ENCODE results near the gene OCA2. TPM values are rescaled to one million over a fixed set of nuclear protein-coding genes. Genes with fewer than 3 reads are reported as not detected.

The OCA2 gene
- total RNA-seq, 2 donors from 2014 or later, result 3.7 TPM; not detected in 1

DNA sequence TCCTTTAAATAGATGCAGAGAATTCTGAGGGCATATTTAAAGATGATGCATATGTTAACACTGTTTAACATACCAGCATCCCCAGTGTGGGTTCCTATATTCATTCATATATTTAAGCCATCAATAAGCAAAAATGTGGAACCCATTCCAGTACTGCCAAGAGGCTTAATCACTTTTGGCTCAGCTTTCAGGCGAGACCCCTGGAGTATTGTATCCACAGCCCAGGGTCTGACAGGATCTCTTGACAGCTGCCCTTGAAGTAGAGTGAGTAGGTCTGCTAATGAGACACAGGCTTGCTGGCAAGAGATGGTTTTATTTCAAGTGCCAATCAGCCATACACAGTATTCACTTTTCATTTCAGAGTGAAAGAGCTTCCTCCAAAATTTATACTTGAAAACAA lies 367.3 kb downstream of the OCA2 start:
- no peaks in the 10 kb centered on the region for H3K9me3 ChIP-seq
- H3K27me3 ChIP-seq (replicated peaks; ENCODE audit: insufficient read depth), result no peaks in the 10 kb centered on the region
- H3K27ac ChIP-seq, result no peak overlapping the region
- no peaks in the 10 kb centered on the region for H3K36me3 ChIP-seq
- no peak overlapping the region for H3K4me3 ChIP-seq
- no peak for DNase-seq (ENCODE audit: low spot score)
- intact Hi-C loops (cut with DNase I), result no loop called here
- H3K4me1 ChIP-seq (replicated peaks), result no peaks in the 10 kb centered on the region
- WGBS, result 94% methylated on average over 1 of the region's 1 CpG
- TF ChIP-seq POLR2A (IDR thresholded peaks at IDR 0.05), result no peak
- no peak for TF ChIP-seq POLR2AphosphoS5 (IDR thresholded peaks at IDR 0.05)
- TF ChIP-seq, protein P1, sequence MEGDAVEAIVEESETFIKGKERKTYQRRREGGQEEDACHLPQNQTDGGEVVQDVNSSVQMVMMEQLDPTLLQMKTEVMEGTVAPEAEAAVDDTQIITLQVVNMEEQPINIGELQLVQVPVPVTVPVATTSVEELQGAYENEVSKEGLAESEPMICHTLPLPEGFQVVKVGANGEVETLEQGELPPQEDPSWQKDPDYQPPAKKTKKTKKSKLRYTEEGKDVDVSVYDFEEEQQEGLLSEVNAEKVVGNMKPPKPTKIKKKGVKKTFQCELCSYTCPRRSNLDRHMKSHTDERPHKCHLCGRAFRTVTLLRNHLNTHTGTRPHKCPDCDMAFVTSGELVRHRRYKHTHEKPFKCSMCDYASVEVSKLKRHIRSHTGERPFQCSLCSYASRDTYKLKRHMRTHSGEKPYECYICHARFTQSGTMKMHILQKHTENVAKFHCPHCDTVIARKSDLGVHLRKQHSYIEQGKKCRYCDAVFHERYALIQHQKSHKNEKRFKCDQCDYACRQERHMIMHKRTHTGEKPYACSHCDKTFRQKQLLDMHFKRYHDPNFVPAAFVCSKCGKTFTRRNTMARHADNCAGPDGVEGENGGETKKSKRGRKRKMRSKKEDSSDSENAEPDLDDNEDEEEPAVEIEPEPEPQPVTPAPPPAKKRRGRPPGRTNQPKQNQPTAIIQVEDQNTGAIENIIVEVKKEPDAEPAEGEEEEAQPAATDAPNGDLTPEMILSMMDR (IDR thresholded peaks at IDR 0.05), result no peak

- Histone ChIP-seq H3K27ac (no peak overlapping the region), H3K27me3 (replicated peaks; ENCODE audit: insufficient read depth) (no peaks in the 10 kb centered on the region), H3K4me3 (no peak overlapping the region), H3K36me3 (no peaks in the 10 kb centered on the region), H3K9me3 (no peaks in the 10 kb centered on the region), H3K4me1 (replicated peaks) (no peaks in the 10 kb centered on the region)
- intact Hi-C loops (cut with DNase I), result no loop called here
- DNase-seq (ENCODE audit: low spot score), result no peak
- no peak for TF ChIP-seq POLR2AphosphoS5 (IDR thresholded peaks at IDR 0.05)
- TF ChIP-seq, protein P1 (IDR thresholded peaks at IDR 0.05), result no peak
- no peak for TF ChIP-seq POLR2A (IDR thresholded peaks at IDR 0.05)
These were observed 368.2 kb downstream of the OCA2 start for GRCh38 chr15:27730868-27731267.

GRCh38 chr15:27725731-27726130 lies 373.4 kb downstream of the OCA2 start:
- Histone ChIP-seq H3K27me3 (replicated peaks; ENCODE audit: insufficient read depth) (no peaks in the 10 kb centered on the region), H3K9me3 (no peaks in the 10 kb centered on the region), H3K4me1 (replicated peaks) (no peaks in the 10 kb centered on the region), H3K36me3 (no peaks in the 10 kb centered on the region), H3K4me3 (no peak overlapping the region), H3K27ac (no peak overlapping the region)
- no peak for DNase-seq (ENCODE audit: low spot score)
- intact Hi-C loops (cut with DNase I), result no loop called here
- TF ChIP-seq, protein P1 (IDR thresholded peaks at IDR 0.05), result no peak
- TF ChIP-seq POLR2A (IDR thresholded peaks at IDR 0.05), result no peak
- no peak for TF ChIP-seq POLR2AphosphoS5 (IDR thresholded peaks at IDR 0.05)
- WGBS, result 23% methylated on average over 3 of the region's 3 CpGs

DNA sequence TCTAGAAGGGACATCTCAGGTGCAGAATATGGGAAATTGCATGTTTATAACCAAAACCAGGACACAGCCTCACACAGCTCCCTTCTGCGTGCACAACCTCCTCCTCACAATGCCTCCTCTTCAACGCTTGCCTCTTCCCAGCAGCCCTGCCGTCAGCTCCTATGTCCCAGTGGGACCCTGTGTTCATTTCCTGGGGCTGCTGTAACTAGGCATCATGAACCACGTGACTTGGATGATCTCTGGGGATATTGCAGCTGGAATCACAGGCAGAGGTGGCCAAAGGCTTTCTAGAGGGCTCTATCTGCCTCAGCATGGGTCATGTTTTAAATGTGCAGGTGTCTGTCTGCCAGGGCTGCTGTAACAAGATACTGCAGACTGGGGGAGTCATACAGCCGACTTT lies 375.3 kb downstream of the OCA2 start:
- no peaks in the 10 kb centered on the region for H3K27me3 ChIP-seq (replicated peaks; ENCODE audit: insufficient read depth)
- no peaks in the 10 kb centered on the region for H3K36me3 ChIP-seq
- TF ChIP-seq POLR2AphosphoS5 (IDR thresholded peaks at IDR 0.05) (no peak), POLR2A (IDR thresholded peaks at IDR 0.05) (no peak)
- TF ChIP-seq, protein P1 (IDR thresholded peaks at IDR 0.05), result no peak
- H3K9me3 ChIP-seq, result no peaks in the 10 kb centered on the region
- WGBS, result 76% methylated on average over 4 of the region's 5 CpGs
- intact Hi-C loops (cut with DNase I), result no loop called here
- no peak overlapping the region for H3K4me3 ChIP-seq
- no peaks in the 10 kb centered on the region for H3K4me1 ChIP-seq (replicated peaks)
- H3K27ac ChIP-seq, result no peak overlapping the region
- no peak for DNase-seq (ENCODE audit: low spot score)

DNA sequence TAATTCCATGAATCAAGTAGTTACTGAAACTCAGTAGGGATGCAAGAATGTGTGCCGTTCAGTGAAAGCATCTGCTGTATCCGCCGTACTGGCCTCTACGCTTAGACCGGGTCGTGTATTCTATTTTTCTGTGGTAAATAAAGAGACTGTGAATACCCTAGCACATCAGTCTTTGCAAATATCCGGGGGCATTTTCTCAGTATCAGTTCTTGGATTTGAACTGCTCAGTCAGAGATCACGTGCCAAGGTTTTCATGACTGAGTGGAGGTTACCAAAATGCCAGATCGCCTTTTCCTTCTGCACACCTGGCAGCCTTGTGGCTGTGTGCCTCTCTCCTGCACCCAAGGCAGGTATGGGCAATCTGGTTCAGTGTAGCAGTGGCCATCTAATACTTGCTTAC lies 377.0 kb downstream of the OCA2 start:
- Histone ChIP-seq H3K9me3 (no peaks in the 10 kb centered on the region), H3K27me3 (replicated peaks; ENCODE audit: insufficient read depth) (no peaks in the 10 kb centered on the region), H3K4me3 (no peak overlapping the region), H3K27ac (no peak overlapping the region), H3K4me1 (replicated peaks) (no peaks in the 10 kb centered on the region), H3K36me3 (no peaks in the 10 kb centered on the region)
- 75% methylated on average over 9 of the region's 9 CpGs for WGBS
- intact Hi-C loops (cut with DNase I), result no loop called here
- TF ChIP-seq POLR2A (IDR thresholded peaks at IDR 0.05) (no peak), POLR2AphosphoS5 (IDR thresholded peaks at IDR 0.05) (no peak)
- TF ChIP-seq, protein P1 (IDR thresholded peaks at IDR 0.05), result no peak
- no peak for DNase-seq (ENCODE audit: low spot score)

All from prostate gland (tissue), 2 donors.